ENCODE measurements around the gene BCR. TPM values are rescaled to one million over a fixed set of nuclear protein-coding genes. Genes with fewer than 3 reads are reported as not detected.
A peak's percentile ranks its signal among the peaks of the same experiment; 100 is the strongest.

The BCR gene
- total RNA-seq, 1 experiment from 2014 or later: 77.0 TPM

DNA sequence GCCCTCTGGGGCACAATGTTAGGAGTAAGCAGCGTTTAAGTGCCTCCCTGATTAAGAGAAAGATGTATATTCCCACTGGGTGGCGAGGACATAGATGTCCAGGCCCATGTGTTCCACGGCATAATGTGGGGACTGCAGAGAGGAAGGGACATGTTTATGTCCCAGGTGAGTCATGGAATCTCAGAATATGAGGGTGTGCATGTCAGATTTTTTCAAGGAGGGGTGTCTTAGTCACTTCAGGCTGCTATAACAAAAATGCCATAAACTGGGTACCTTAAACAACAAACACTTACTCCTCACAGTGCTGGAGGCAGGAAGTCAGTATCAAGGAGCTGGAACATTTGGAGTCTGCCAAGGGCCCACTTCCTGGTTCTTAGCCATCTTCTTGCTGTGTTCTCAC is 55.1 kb downstream of the BCR start:
- H3K4ac ChIP-seq (ENCODE audit: low read depth, low read length): no peak overlapping the region
- H3K9me3 ChIP-seq (ENCODE audit: control insufficient read depth, low read depth, low read length): no peaks in the 10 kb centered on the region
- H4K5ac ChIP-seq (ENCODE audit: insufficient read length, low read depth, low read length): no peak overlapping the region
- no peak overlapping the region for H3K14ac ChIP-seq (ENCODE audit: insufficient read depth, low read length)
- H4K91ac ChIP-seq (ENCODE audit: insufficient read length, low read depth, low read length): no peak overlapping the region
- H3K9ac ChIP-seq (ENCODE audit: extremely low read depth, insufficient read length, low read length): no peak overlapping the region
- no peak overlapping the region for H2AFZ ChIP-seq (ENCODE audit: low read length)
- H4K20me1 ChIP-seq (ENCODE audit: control insufficient read depth, insufficient read depth, insufficient read length): no peaks in the 10 kb centered on the region
- H3K4me1 ChIP-seq (ENCODE audit: insufficient read depth, low read length): peaks cover 14% of the 10 kb centered on the region; the same call in 1 of the 2 replicates
- H4K8ac ChIP-seq (replicated peaks; ENCODE audit: insufficient read length, low read depth, low read length): no peak overlapping the region
- H3K27ac ChIP-seq (ENCODE audit: insufficient read length, low read depth, low read length): no peak overlapping the region
- no peak overlapping the region for H2BK5ac ChIP-seq (ENCODE audit: insufficient read length, low read length)
- H2BK120ac ChIP-seq (ENCODE audit: low read depth, low read length, poor library complexity, severe bottlenecking): no peak overlapping the region
- H2BK15ac ChIP-seq (ENCODE audit: low read depth, low read length): no peak overlapping the region
- Mint-ChIP-seq H3K4me3 (no peak overlapping the region), H3K27ac (peak overlapping the region in 1 of 3 experiments; percentile 44; a peak in 1 of 7 replicates), H3K27me3 (ENCODE audit: low read depth) (no peaks in the 10 kb centered on the region), H3K36me3 (ENCODE audit: insufficient read depth in 1 of 3, low read depth in 3 of 3) (peaks cover 25 to 33% (median 32%) of the 10 kb centered on the region in 3 experiments), H3K4me1 (peaks cover 69 to 72% of the 10 kb centered on the region in 2 experiments), H3K9me3 (peaks cover 0 to 2% of the 10 kb centered on the region in 2 experiments; a peak in 3 of 5 replicates)
- no CpG with 5 or more reads among the region's 3 CpGs for WGBS (ENCODE audit: extremely low coverage, insufficient read length, low lambda C conversion rate)
- no peak overlapping the region for H2AK5ac ChIP-seq (ENCODE audit: insufficient read length, low read length)
- no peak overlapping the region for H3K18ac ChIP-seq (ENCODE audit: insufficient read length, low read depth, low read length)
- H3K23me2 ChIP-seq (ENCODE audit: insufficient read length, low read depth, low read length, poor library complexity, severe bottlenecking): no peaks in the 10 kb centered on the region
- no peak overlapping the region for H2BK20ac ChIP-seq (ENCODE audit: low read depth, low read length, poor library complexity, severe bottlenecking)
- no peaks in the 10 kb centered on the region for H3K27me3 ChIP-seq (ENCODE audit: insufficient read depth, low read length)
- TF ChIP-seq, protein P1, sequence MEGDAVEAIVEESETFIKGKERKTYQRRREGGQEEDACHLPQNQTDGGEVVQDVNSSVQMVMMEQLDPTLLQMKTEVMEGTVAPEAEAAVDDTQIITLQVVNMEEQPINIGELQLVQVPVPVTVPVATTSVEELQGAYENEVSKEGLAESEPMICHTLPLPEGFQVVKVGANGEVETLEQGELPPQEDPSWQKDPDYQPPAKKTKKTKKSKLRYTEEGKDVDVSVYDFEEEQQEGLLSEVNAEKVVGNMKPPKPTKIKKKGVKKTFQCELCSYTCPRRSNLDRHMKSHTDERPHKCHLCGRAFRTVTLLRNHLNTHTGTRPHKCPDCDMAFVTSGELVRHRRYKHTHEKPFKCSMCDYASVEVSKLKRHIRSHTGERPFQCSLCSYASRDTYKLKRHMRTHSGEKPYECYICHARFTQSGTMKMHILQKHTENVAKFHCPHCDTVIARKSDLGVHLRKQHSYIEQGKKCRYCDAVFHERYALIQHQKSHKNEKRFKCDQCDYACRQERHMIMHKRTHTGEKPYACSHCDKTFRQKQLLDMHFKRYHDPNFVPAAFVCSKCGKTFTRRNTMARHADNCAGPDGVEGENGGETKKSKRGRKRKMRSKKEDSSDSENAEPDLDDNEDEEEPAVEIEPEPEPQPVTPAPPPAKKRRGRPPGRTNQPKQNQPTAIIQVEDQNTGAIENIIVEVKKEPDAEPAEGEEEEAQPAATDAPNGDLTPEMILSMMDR (conservative IDR thresholded peaks at IDR 0.05): no peak
- H3K79me2 ChIP-seq (ENCODE audit: insufficient read depth, low read length): peaks cover 43% of the 10 kb centered on the region; the same call in 1 of the 2 replicates
- DNase-seq: no peak
- no peak overlapping the region for H2BK12ac ChIP-seq (ENCODE audit: insufficient read length, low read depth, low read length)
- H3K56ac ChIP-seq (ENCODE audit: insufficient read length, low read depth, low read length): no peak overlapping the region
- no peak overlapping the region for H3K4me2 ChIP-seq (ENCODE audit: insufficient read depth, insufficient read length, low read length)
- no peak overlapping the region for H3K23ac ChIP-seq (ENCODE audit: insufficient read length, low read depth, low read length)
- peaks cover 14% of the 10 kb centered on the region for H3K79me1 ChIP-seq (ENCODE audit: insufficient read depth, low read depth, low read length, poor library complexity, severe bottlenecking)
- no peak overlapping the region for H3T11ph ChIP-seq (ENCODE audit: low read length)
